Lower lobe of right lung (tissue), 2 donors: Measurements from ENCODE around the gene GZMM. TPM values are rescaled to one million over a fixed set of nuclear protein-coding genes. Genes with fewer than 3 reads are reported as not detected.

ENCODE experiments used
- ATAC-seq, 2 donors: fragments of 200-7000 bp; cut with Tn5 transposase; one replicate each; pipeline ENCODE4 v1.9.1; 2020 to 2022; ENCODE audit warnings: mild to moderate bottlenecking in 2 of 2, moderate library complexity in 2 of 2
- DNase-seq: peaks from one replicate; pipeline ENCODE4 v3.0.0-alpha.2; 2020
- H3K27ac ChIP-seq: fragments of 200-600 bp; one replicate; pipeline ENCODE4 v1.8.0; 2022
- H3K27me3 ChIP-seq: fragments of 200-600 bp; one replicate; pipeline ENCODE4 v1.8.0; 2022; ENCODE audit warnings: low read depth
- H3K36me3 ChIP-seq: fragments of 200-600 bp; one replicate; pipeline ENCODE4 v1.8.0; 2022; ENCODE audit warnings: mild to moderate bottlenecking
- H3K4me1 ChIP-seq: fragments of 200-600 bp; one replicate; pipeline ENCODE4 v1.8.0; 2022
- H3K4me3 ChIP-seq: fragments of 200-600 bp; one replicate; pipeline ENCODE4 v1.8.0; 2022; ENCODE audit warnings: mild to moderate bottlenecking
- H3K9me3 ChIP-seq: fragments of 200-600 bp; one replicate; pipeline ENCODE4 v1.8.0; 2022
- CTCF ChIP-seq: fragments of 200-600 bp; IDR thresholded peaks from one replicate; pipeline ENCODE4 v1.8.0; 2022; ENCODE audit warnings: antibody characterized with exemption, mild to moderate bottlenecking
- intact Hi-C: fragments of 100-400 bp; cut with DNase I; formaldehyde crosslinking; loops from one replicate; pipeline ENCODE4 v1.11.0; 2022
- total RNA-seq: library from RNA; stranded (reverse); fragmentation: NEBNext Ultra II Directional; extraction: Animal tissue kit (Norgen Biotek cat#: 25700); gene quantifications from one replicate; pipeline ENCODE4 v1.2.1, GENCODE V29; 2021
- donor health status: DM: no; HTN: yes; CAD: no; lungs with severe emphysema.

The GZMM gene
- total RNA-seq, 1 donor from 2014 or later: 3.6 TPM

- intact Hi-C loops: no loop called here
Measured at GRCh38 chr19:590750-591098, 46.9 kb downstream of the GZMM start.

GRCh38 chr19:591099-591958 is 47.5 kb downstream of the GZMM start:
- Histone ChIP-seq H3K27ac (no peak overlapping the region), H3K9me3 (no peaks in the 10 kb centered on the region), H3K4me1 (peaks cover 16% of the 10 kb centered on the region), H3K4me3 (no peak overlapping the region), H3K27me3 (peaks cover 54% of the 10 kb centered on the region), H3K36me3 (no peaks in the 10 kb centered on the region)
- ATAC-seq (peak; percentile 15 to 47), DNase-seq (no peak)
- TF ChIP-seq CTCF: no peak
- intact Hi-C loops: no loop called here

More at GRCh38 chr19:590750-591098, 46.9 kb downstream of the GZMM start:
- H3K4me3 ChIP-seq: no peak overlapping the region
- no peak overlapping the region for H3K27ac ChIP-seq
- peaks cover 16% of the 10 kb centered on the region for H3K4me1 ChIP-seq
- ATAC-seq (no peak), DNase-seq (no peak)
- TF ChIP-seq CTCF: no peak
- no peaks in the 10 kb centered on the region for H3K9me3 ChIP-seq
- H3K36me3 ChIP-seq: no peaks in the 10 kb centered on the region
- peaks cover 57% of the 10 kb centered on the region for H3K27me3 ChIP-seq

GRCh38 chr19:592101-592500 is 48.2 kb downstream of the GZMM start:
- ATAC-seq (no peak), DNase-seq (no peak)
- Histone ChIP-seq H3K4me1 (peaks cover 16% of the 10 kb centered on the region), H3K36me3 (no peaks in the 10 kb centered on the region), H3K4me3 (no peak overlapping the region), H3K27ac (no peak overlapping the region), H3K27me3 (peaks cover 56% of the 10 kb centered on the region), H3K9me3 (no peaks in the 10 kb centered on the region)
- intact Hi-C loops: no loop called here
- no peak for TF ChIP-seq CTCF

- Histone ChIP-seq H3K9me3 (no peaks in the 10 kb centered on the region), H3K4me3 (no peak overlapping the region), H3K27ac (no peak overlapping the region), H3K27me3 (peaks cover 51% of the 10 kb centered on the region), H3K36me3 (no peaks in the 10 kb centered on the region), H3K4me1 (peaks cover 13% of the 10 kb centered on the region)
- DNase-seq (no peak), ATAC-seq (no peak)
- no peak for TF ChIP-seq CTCF
- intact Hi-C loops: no loop called here
Measured at GRCh38 chr19:593055-593454, 49.2 kb downstream of the GZMM start.

- ATAC-seq (no peak), DNase-seq (no peak)
- H3K9me3 ChIP-seq: no peaks in the 10 kb centered on the region
- TF ChIP-seq CTCF: no peak
- no peaks in the 10 kb centered on the region for H3K36me3 ChIP-seq
- intact Hi-C loops: no loop called here
- H3K4me1 ChIP-seq: peaks cover 9% of the 10 kb centered on the region
- peaks cover 47% of the 10 kb centered on the region for H3K27me3 ChIP-seq
- H3K4me3 ChIP-seq: no peak overlapping the region
- no peak overlapping the region for H3K27ac ChIP-seq
Measured at GRCh38 chr19:593505-593904, 49.7 kb downstream of the GZMM start.
